GM12892 (cell line): ENCODE measurements around the gene FBXO8.
"Not testable (repeated sequence)": the region's sequence is repeated elsewhere in the genome, so short reads cannot be mapped to it uniquely, and the experiment has no call there.

Source experiments
- DNase-seq: peaks from one replicate; pipeline ENCODE4 v3.0.0; 2011; ENCODE audit not compliant: insufficient read length
- FAIRE-seq: peaks from 2 replicates; lab custom pipeline; 2011; peaks lifted over from hg19 to GRCh38; lab: Jason Lieb, UNC
- POLR2A ChIP-seq: IDR thresholded peaks from 2 replicates; pipeline ENCODE4 v1.6.1; 2011; ENCODE audit warnings: low read depth, low read length, control low read depth
- POLR2AphosphoS5 ChIP-seq: IDR thresholded peaks from 2 replicates; pipeline ENCODE4 v1.6.1; 2011; ENCODE audit warnings: low read depth, low read length, control low read depth
- TAF1 ChIP-seq: IDR thresholded peaks from 2 replicates; pipeline ENCODE4 v1.6.1; 2011; ENCODE audit warnings: low read depth, mild to moderate bottlenecking, control low read depth, low read length, borderline replicate concordance

The FBXO8 gene

DNA sequence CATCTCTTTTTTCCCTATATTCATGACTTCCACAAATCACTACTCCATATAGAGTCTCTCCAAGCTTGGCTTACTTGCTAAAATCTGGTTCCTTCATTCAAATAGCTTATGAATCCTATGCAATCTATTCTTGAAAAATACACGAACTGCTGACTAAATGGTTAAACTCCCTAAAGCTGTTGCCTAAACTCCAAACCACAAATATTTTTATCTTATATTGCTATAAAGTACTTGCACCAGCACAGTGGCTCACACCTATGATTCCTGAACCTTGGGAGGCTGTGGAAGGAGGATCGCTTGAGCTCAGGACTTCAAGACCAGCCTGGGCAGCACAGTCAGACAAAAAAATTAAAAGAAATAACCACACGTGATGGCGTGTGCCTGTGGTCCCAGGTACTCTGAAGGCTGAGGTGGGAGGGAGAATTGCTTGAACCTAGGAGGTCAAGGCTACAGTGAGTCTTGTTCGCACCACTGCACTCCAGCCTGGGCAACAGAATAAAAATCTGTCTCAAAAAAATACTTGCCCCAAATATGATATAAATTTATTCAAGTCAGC is 2.2 kb downstream of the FBXO8 start:
- TF ChIP-seq TAF1 (no peak), POLR2AphosphoS5 (no peak), POLR2A (no peak)
- FAIRE-seq (no peak), DNase-seq (no peak)

DNA sequence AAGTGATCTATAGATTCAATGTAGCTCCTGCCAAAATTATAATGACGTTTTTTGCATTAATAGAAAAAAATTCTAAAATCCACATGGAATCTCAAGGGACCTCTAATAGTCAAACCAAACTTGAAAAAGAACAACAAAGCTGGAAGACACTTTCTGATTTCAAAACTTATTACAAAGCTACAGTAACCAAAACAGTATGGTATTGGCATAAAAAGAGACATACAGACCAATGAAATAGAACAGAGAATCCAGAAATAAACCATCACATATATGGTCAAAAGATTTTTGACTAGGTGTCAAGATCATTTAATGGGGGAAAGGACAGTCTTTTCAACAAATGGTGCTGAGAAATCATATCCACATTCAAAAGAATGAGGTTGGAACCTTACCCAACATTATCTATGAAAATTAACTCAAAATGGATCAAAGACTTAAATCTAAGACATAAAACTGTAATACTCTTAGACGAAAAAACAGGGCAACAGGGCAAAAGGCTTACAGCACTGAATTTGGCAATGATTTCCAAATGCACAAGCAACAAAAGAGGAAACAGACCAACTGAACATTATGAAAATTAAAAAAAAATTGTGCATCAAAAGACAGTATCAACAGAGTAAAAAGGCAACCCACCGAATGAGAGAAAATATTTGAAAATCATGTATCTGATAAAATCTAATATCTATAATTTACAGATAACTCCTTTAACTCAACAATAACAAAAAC is 3.9 kb downstream of the FBXO8 start:
- TF ChIP-seq TAF1 = no peak
- TF ChIP-seq POLR2A = no peak
- TF ChIP-seq POLR2AphosphoS5 = no peak

GRCh38 chr4:174278467-174278866 is 5.0 kb downstream of the FBXO8 start:
- no peak for FAIRE-seq
- no peak for TF ChIP-seq POLR2AphosphoS5
- no peak for TF ChIP-seq POLR2A
- TF ChIP-seq TAF1 = no peak
- no peak for DNase-seq

More for the DNA sequence above, 3.9 kb downstream of the FBXO8 start:
- no peak for DNase-seq
- no peak for FAIRE-seq

GRCh38 chr4:174277433-174277832 is 6.0 kb downstream of the FBXO8 start:
- DNase-seq (no peak), FAIRE-seq (no peak)
- TF ChIP-seq TAF1 = no peak
- TF ChIP-seq POLR2AphosphoS5 = no peak
- no peak for TF ChIP-seq POLR2A

GRCh38 chr4:174275101-174275500 is 8.4 kb downstream of the FBXO8 start:
- peak; percentile 40 for FAIRE-seq
- TF ChIP-seq POLR2A = no peak
- TF ChIP-seq TAF1 = no peak
- TF ChIP-seq POLR2AphosphoS5 = no peak

GRCh38 chr4:174274436-174274835 is 9.0 kb downstream of the FBXO8 start:
- TF ChIP-seq POLR2AphosphoS5 = no peak
- TF ChIP-seq POLR2A = no peak
- no peak for TF ChIP-seq TAF1
- FAIRE-seq = no peak
- DNase-seq = no peak

More at GRCh38 chr4:174275101-174275500, 8.4 kb downstream of the FBXO8 start:
- no peak for DNase-seq

- no peak for TF ChIP-seq POLR2AphosphoS5
- TF ChIP-seq TAF1 = no peak
- TF ChIP-seq POLR2A = no peak
- DNase-seq = no peak
- no peak for FAIRE-seq
Observed at GRCh38 chr4:174273930-174274329, 9.5 kb downstream of the FBXO8 start.

DNA sequence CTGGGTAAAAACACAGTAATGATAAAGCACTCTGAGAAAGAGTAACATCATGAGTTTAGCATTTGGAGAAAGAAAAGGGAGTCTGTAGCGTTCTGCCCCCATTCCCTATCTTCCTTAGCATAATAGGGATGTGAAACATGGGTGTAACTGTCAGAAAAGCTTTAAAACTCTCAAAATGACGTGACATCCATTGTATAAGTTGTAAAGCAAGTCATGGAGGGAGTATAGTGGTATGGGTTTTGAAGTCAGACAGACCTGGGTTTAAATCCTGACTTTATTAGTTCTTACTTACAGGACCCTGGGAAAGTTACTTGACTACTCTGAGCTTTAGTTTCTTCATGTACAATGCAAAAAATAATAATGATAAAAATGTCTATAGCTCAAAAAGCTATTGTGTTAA is 17.1 kb downstream of the FBXO8 start:
- no peak for DNase-seq
- FAIRE-seq = no peak
- TF ChIP-seq POLR2AphosphoS5 = no peak
- TF ChIP-seq POLR2A = no peak
- TF ChIP-seq TAF1 = no peak

- FAIRE-seq = no peak
- TF ChIP-seq POLR2AphosphoS5 = no peak
- no peak for TF ChIP-seq TAF1
- TF ChIP-seq POLR2A = no peak
Observed at GRCh38 chr4:174265916-174266315, 17.6 kb downstream of the FBXO8 start.

GRCh38 chr4:174263445-174263736 is 20.1 kb downstream of the FBXO8 start:
- FAIRE-seq (no peak), DNase-seq (no peak)
- TF ChIP-seq TAF1 (no peak), POLR2A (no peak), POLR2AphosphoS5 (no peak)

More at GRCh38 chr4:174265916-174266315, 17.6 kb downstream of the FBXO8 start:
- DNase-seq = no peak

GRCh38 chr4:174262624-174263444 is 20.6 kb downstream of the FBXO8 start:
- no peak for TF ChIP-seq POLR2AphosphoS5
- no peak for TF ChIP-seq POLR2A
- TF ChIP-seq TAF1 = no peak
- FAIRE-seq = no peak

GRCh38 chr4:174261432-174261831 is 22.0 kb downstream of the FBXO8 start:
- not testable (repeated sequence) for FAIRE-seq

More at GRCh38 chr4:174262624-174263444, 20.6 kb downstream of the FBXO8 start:
- no peak for DNase-seq

More at GRCh38 chr4:174261432-174261831, 22.0 kb downstream of the FBXO8 start:
- DNase-seq = not testable (repeated sequence)
